ENCODE data around the gene PAQR7. TPM values are rescaled to one million over a fixed set of nuclear protein-coding genes. Genes with fewer than 3 reads are reported as not detected.

PAQR7 gene
- total RNA-seq, 1 donor from 2014 or later = 7.3 TPM

DNA sequence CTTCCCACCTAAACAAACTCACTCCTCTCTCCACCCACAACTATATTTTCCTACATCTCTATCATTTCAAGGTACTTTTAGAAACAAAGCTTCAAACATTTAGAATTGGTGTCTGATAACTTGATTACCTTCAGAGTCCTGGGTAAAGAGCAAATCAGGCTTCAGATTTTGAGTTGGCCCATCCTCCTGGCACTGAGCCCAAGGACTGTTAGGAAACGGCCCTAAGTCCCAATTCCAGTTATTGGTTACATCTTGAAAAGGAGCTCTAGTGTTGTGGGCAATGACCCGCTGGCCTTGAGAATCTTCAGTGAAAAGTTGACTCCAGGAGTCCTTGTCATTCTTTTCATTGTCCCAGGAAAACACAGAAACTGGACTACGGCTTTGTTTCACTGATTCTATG, 40.6 kb downstream of the PAQR7 start:
- H3K36me3 ChIP-seq (ENCODE audit: control insufficient read depth in 3 of 3, insufficient read depth in 3 of 3, low read length in 3 of 3) = peaks cover 34 to 49% (median 44%) of the 10 kb centered on the region in 3 donors
- H3K27ac ChIP-seq (ENCODE audit: low read depth, low read length) = no peak overlapping the region
- no peak overlapping the region for H3K9ac ChIP-seq (ENCODE audit: low read depth in 1 of 3, low read length in 3 of 3)
- H3K4me3 ChIP-seq (ENCODE audit: low read length in 3 of 3) = no peak overlapping the region
- no peaks in the 10 kb centered on the region for H3K4me1 ChIP-seq (ENCODE audit: control insufficient read depth in 3 of 3, insufficient read depth in 3 of 3, low read length in 3 of 3)
- H3K9me3 ChIP-seq (ENCODE audit: control insufficient read depth in 3 of 3, low read length in 3 of 3) = no peaks in the 10 kb centered on the region
- H3K27me3 ChIP-seq (ENCODE audit: control insufficient read depth in 3 of 3, insufficient read depth in 3 of 3, low read length in 3 of 3) = no peaks in the 10 kb centered on the region

- Histone ChIP-seq H3K4me3 (ENCODE audit: low read length in 3 of 3) (no peak overlapping the region), H3K36me3 (ENCODE audit: control insufficient read depth in 3 of 3, insufficient read depth in 3 of 3, low read length in 3 of 3) (peaks cover 52 to 63% (median 61%) of the 10 kb centered on the region in 3 donors), H3K27me3 (ENCODE audit: control insufficient read depth in 3 of 3, insufficient read depth in 3 of 3, low read length in 3 of 3) (no peaks in the 10 kb centered on the region), H3K9ac (ENCODE audit: low read depth in 1 of 3, low read length in 3 of 3) (no peak overlapping the region), H3K4me1 (ENCODE audit: control insufficient read depth in 3 of 3, insufficient read depth in 3 of 3, low read length in 3 of 3) (no peaks in the 10 kb centered on the region), H3K9me3 (ENCODE audit: control insufficient read depth in 3 of 3, low read length in 3 of 3) (no peaks in the 10 kb centered on the region), H3K27ac (ENCODE audit: low read depth, low read length) (no peak overlapping the region)
Measured at GRCh38 chr1:25833158-25833557, 42.4 kb downstream of the PAQR7 start.

GRCh38 chr1:25832336-25833037, 43.0 kb downstream of the PAQR7 start:
- peaks cover 57 to 69% (median 67%) of the 10 kb centered on the region in 3 donors for H3K36me3 ChIP-seq (ENCODE audit: control insufficient read depth in 3 of 3, insufficient read depth in 3 of 3, low read length in 3 of 3)

DNA sequence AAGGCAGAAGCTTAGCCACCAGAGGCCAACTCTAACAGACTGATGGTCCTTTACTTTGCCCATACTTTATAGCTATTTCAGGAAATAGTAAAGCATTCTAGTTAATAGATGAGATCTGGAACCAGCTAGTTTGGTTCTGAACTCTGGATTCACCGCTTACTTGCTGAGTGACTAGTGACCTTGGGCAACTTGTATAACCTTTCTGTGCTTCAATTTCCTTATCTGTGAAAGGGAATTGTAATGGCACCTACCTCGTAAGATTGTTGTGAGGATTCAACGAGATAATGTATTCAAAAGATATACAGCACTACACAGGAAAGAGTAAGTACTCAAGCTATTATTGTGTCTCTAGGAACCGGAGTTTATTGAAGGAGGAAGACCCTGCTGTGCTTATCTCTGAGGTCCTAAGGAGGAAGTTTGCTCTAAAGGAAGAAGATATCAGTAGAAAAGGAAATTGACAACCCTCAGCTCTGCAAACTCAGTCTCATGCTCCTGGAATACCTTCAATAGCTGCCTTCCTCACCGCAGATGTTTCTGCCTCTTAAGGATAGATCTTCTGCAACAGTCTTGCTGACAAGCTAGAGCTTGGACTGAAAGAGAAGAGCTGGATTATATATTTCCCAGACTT, 43.8 kb downstream of the PAQR7 start:
- no peak overlapping the region for H3K4me3 ChIP-seq (ENCODE audit: low read length in 3 of 3)
- H3K27me3 ChIP-seq (ENCODE audit: control insufficient read depth in 3 of 3, insufficient read depth in 3 of 3, low read length in 3 of 3) = no peaks in the 10 kb centered on the region
- H3K27ac ChIP-seq (ENCODE audit: low read depth, low read length) = no peak overlapping the region
- H3K36me3 ChIP-seq (ENCODE audit: control insufficient read depth in 3 of 3, insufficient read depth in 3 of 3, low read length in 3 of 3) = peaks cover 59 to 76% (median 72%) of the 10 kb centered on the region in 3 donors
- H3K9ac ChIP-seq (ENCODE audit: low read depth in 1 of 3, low read length in 3 of 3) = no peak overlapping the region
- H3K9me3 ChIP-seq (ENCODE audit: control insufficient read depth in 3 of 3, low read length in 3 of 3) = no peaks in the 10 kb centered on the region
- H3K4me1 ChIP-seq (ENCODE audit: control insufficient read depth in 3 of 3, insufficient read depth in 3 of 3, low read length in 3 of 3) = no peaks in the 10 kb centered on the region

More at GRCh38 chr1:25832336-25833037, 43.0 kb downstream of the PAQR7 start:
- H3K4me1 ChIP-seq (ENCODE audit: control insufficient read depth in 3 of 3, insufficient read depth in 3 of 3, low read length in 3 of 3) = no peaks in the 10 kb centered on the region
- H3K9ac ChIP-seq (ENCODE audit: low read depth in 1 of 3, low read length in 3 of 3) = no peak overlapping the region
- H3K9me3 ChIP-seq (ENCODE audit: control insufficient read depth in 3 of 3, low read length in 3 of 3) = no peaks in the 10 kb centered on the region
- no peak overlapping the region for H3K4me3 ChIP-seq (ENCODE audit: low read length in 3 of 3)
- H3K27ac ChIP-seq (ENCODE audit: low read depth, low read length) = no peak overlapping the region
- no peaks in the 10 kb centered on the region for H3K27me3 ChIP-seq (ENCODE audit: control insufficient read depth in 3 of 3, insufficient read depth in 3 of 3, low read length in 3 of 3)

DNA sequence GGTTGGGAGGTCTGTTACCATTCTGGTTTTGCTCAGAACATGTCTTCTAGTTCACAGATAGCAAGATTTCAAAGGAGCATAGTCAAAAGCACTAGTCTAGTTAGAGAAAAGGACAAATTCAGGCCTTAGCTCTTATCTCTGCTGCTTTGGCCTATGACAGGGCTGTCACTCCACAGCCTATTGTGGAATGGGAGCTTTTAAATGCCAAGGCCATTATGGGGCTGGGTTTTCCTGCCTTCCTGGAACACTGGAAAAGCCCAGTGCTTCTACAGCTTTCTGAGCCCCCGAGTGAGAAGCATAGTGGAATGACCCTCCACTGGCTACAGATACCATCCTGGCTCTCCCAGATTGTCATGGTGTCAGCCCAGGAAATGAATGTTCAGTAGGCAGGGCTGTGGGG, 46.5 kb downstream of the PAQR7 start:
- no peak overlapping the region for H3K4me3 ChIP-seq (ENCODE audit: low read length in 3 of 3)
- no peaks in the 10 kb centered on the region for H3K27me3 ChIP-seq (ENCODE audit: control insufficient read depth in 3 of 3, insufficient read depth in 3 of 3, low read length in 3 of 3)
- H3K36me3 ChIP-seq (ENCODE audit: control insufficient read depth in 3 of 3, insufficient read depth in 3 of 3, low read length in 3 of 3) = peaks cover 64 to 85% (median 75%) of the 10 kb centered on the region in 3 donors
- no peak overlapping the region for H3K9ac ChIP-seq (ENCODE audit: low read depth in 1 of 3, low read length in 3 of 3)
- no peak overlapping the region for H3K27ac ChIP-seq (ENCODE audit: low read depth, low read length)
- no peaks in the 10 kb centered on the region for H3K9me3 ChIP-seq (ENCODE audit: control insufficient read depth in 3 of 3, low read length in 3 of 3)
- H3K4me1 ChIP-seq (ENCODE audit: control insufficient read depth in 3 of 3, insufficient read depth in 3 of 3, low read length in 3 of 3) = peaks cover 0 to 5% (median 4%) of the 10 kb centered on the region in 3 donors

GRCh38 chr1:25828491-25828890, 47.0 kb downstream of the PAQR7 start:
- H3K36me3 ChIP-seq (ENCODE audit: control insufficient read depth in 3 of 3, insufficient read depth in 3 of 3, low read length in 3 of 3) = peaks cover 64 to 82% (median 70%) of the 10 kb centered on the region in 3 donors
- H3K9me3 ChIP-seq (ENCODE audit: control insufficient read depth in 3 of 3, low read length in 3 of 3) = no peaks in the 10 kb centered on the region
- H3K9ac ChIP-seq (ENCODE audit: low read depth in 1 of 3, low read length in 3 of 3) = no peak overlapping the region
- H3K27ac ChIP-seq (ENCODE audit: low read depth, low read length) = no peak overlapping the region
- H3K4me3 ChIP-seq (ENCODE audit: low read length in 3 of 3) = no peak overlapping the region
- H3K27me3 ChIP-seq (ENCODE audit: control insufficient read depth in 3 of 3, insufficient read depth in 3 of 3, low read length in 3 of 3) = no peaks in the 10 kb centered on the region
- H3K4me1 ChIP-seq (ENCODE audit: control insufficient read depth in 3 of 3, insufficient read depth in 3 of 3, low read length in 3 of 3) = peaks cover under 1 to 8% (median 6%) of the 10 kb centered on the region in 3 donors

GRCh38 chr1:25826571-25826970, 48.9 kb downstream of the PAQR7 start:
- H3K4me3 ChIP-seq (ENCODE audit: low read length in 3 of 3) = no peak overlapping the region
- H3K27ac ChIP-seq (ENCODE audit: low read depth, low read length) = no peak overlapping the region
- H3K9me3 ChIP-seq (ENCODE audit: control insufficient read depth in 3 of 3, low read length in 3 of 3) = no peaks in the 10 kb centered on the region
- peaks cover 51 to 63% (median 56%) of the 10 kb centered on the region in 3 donors for H3K36me3 ChIP-seq (ENCODE audit: control insufficient read depth in 3 of 3, insufficient read depth in 3 of 3, low read length in 3 of 3)
- peaks cover 19 to 23% (median 20%) of the 10 kb centered on the region in 3 donors for H3K4me1 ChIP-seq (ENCODE audit: control insufficient read depth in 3 of 3, insufficient read depth in 3 of 3, low read length in 3 of 3)
- no peak overlapping the region for H3K9ac ChIP-seq (ENCODE audit: low read depth in 1 of 3, low read length in 3 of 3)
- H3K27me3 ChIP-seq (ENCODE audit: control insufficient read depth in 3 of 3, insufficient read depth in 3 of 3, low read length in 3 of 3) = no peaks in the 10 kb centered on the region

- Histone ChIP-seq H3K27me3 (ENCODE audit: control insufficient read depth in 3 of 3, insufficient read depth in 3 of 3, low read length in 3 of 3) (no peaks in the 10 kb centered on the region), H3K4me3 (ENCODE audit: low read length in 3 of 3) (no peak overlapping the region), H3K9ac (ENCODE audit: low read depth in 1 of 3, low read length in 3 of 3) (no peak overlapping the region), H3K9me3 (ENCODE audit: control insufficient read depth in 3 of 3, low read length in 3 of 3) (no peaks in the 10 kb centered on the region), H3K4me1 (ENCODE audit: control insufficient read depth in 3 of 3, insufficient read depth in 3 of 3, low read length in 3 of 3) (peaks cover 28 to 32% (median 30%) of the 10 kb centered on the region in 3 donors), H3K27ac (ENCODE audit: low read depth, low read length) (peak overlapping the region; percentile 39), H3K36me3 (ENCODE audit: control insufficient read depth in 3 of 3, insufficient read depth in 3 of 3, low read length in 3 of 3) (peaks cover 42 to 53% (median 46%) of the 10 kb centered on the region in 3 donors)
Measured at GRCh38 chr1:25825605-25826004, 49.9 kb downstream of the PAQR7 start.

DNA sequence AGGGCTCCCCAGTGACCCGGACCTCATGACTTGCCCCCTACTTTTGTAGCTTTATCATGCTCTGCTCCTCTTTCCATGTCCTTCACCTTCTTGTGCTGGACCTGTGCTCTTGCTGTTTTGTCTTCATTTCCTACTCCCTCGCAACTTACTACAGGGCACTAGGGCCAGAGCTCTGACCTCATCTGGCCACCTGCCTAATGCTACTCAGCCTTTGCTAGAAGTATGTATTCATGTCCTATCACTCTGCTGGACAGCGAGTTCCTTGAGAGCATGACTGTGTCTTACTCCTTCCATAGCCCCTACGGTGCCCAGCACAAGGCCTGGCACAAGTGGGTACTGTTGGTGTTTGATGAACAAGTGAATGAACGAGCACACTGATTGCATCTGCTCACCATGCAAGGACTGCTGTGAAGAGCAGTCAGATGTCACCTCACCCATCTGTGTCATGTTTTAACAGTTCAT, 53.8 kb downstream of the PAQR7 start:
- Histone ChIP-seq H3K9me3 (ENCODE audit: control insufficient read depth in 3 of 3, low read length in 3 of 3) (no peaks in the 10 kb centered on the region), H3K4me3 (ENCODE audit: low read length in 3 of 3) (peak overlapping the region; percentile 80 to 98 (median 95)), H3K9ac (ENCODE audit: low read depth in 1 of 3, low read length in 3 of 3) (peak overlapping the region; percentile 95 to 98 (median 95)), H3K4me1 (ENCODE audit: control insufficient read depth in 3 of 3, insufficient read depth in 3 of 3, low read length in 3 of 3) (peaks cover 39 to 62% (median 48%) of the 10 kb centered on the region in 3 donors), H3K27me3 (ENCODE audit: control insufficient read depth in 3 of 3, insufficient read depth in 3 of 3, low read length in 3 of 3) (no peaks in the 10 kb centered on the region), H3K36me3 (ENCODE audit: control insufficient read depth in 3 of 3, insufficient read depth in 3 of 3, low read length in 3 of 3) (peaks cover 11 to 18% (median 11%) of the 10 kb centered on the region in 3 donors), H3K27ac (ENCODE audit: low read depth, low read length) (no peak overlapping the region)

DNA sequence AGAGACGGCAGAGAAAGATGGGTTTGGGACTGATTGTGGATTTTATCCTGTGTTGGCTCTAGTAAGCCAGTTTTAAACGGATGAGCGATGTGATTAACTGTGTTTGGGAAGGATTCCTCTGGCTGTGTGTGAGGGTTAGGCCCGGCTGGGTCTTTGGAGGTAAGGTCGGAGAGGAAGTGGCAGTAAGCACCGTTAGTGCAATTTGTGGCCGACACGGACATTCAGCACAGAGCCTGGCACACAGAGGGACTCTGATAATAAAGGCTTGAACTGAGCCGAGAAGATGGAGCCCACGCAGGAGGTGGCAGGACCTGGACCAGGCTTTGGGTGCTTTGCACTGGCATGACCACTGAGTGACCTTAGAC, 54.4 kb downstream of the PAQR7 start:
- Histone ChIP-seq H3K4me3 (ENCODE audit: low read length in 3 of 3) (peak overlapping the region; percentile 80 to 98 (median 95)), H3K27me3 (ENCODE audit: control insufficient read depth in 3 of 3, insufficient read depth in 3 of 3, low read length in 3 of 3) (no peaks in the 10 kb centered on the region), H3K36me3 (ENCODE audit: control insufficient read depth in 3 of 3, insufficient read depth in 3 of 3, low read length in 3 of 3) (peaks cover 9 to 12% (median 11%) of the 10 kb centered on the region in 3 donors), H3K9me3 (ENCODE audit: control insufficient read depth in 3 of 3, low read length in 3 of 3) (no peaks in the 10 kb centered on the region), H3K4me1 (ENCODE audit: control insufficient read depth in 3 of 3, insufficient read depth in 3 of 3, low read length in 3 of 3) (peaks cover 39 to 62% (median 48%) of the 10 kb centered on the region in 3 donors), H3K27ac (ENCODE audit: low read depth, low read length) (peak overlapping the region; percentile 91), H3K9ac (ENCODE audit: low read depth in 1 of 3, low read length in 3 of 3) (peak overlapping the region; percentile 95 to 98 (median 95))
